Measurements from ENCODE around the gene ZNF784. TPM values are rescaled to one million over a fixed set of nuclear protein-coding genes. Genes with fewer than 3 reads are reported as not detected.

Gene ZNF784
- total and polyA plus RNA-seq, 2 of the 13 experiments (the other 11 are each of a cell fraction or from before 2014, with no cell fraction given), result 4.1 to 4.2 TPM

- peak; percentile 38; the same call in 1 of the 2 replicates for TF ChIP-seq PAXIP1 (CRISPR knock-in tag; conservative IDR thresholded peaks at IDR 0.05)
- TF ChIP-seq RFXAP (CRISPR knock-in tag; IDR thresholded peaks at IDR 0.05; ENCODE audit: borderline replicate concordance), result 0 out of 2 replicates have a peak, but pooled peaks have one; percentile 64
- TF ChIP-seq MAF1 (CRISPR knock-in tag; IDR thresholded peaks at IDR 0.05; ENCODE audit: borderline replicate concordance), result no peak
- no peak for TF ChIP-seq ZNF224 (CRISPR knock-in tag; IDR thresholded peaks at IDR 0.05)
- TF ChIP-seq CHCHD3 (CRISPR knock-in tag; IDR thresholded peaks at IDR 0.05), result no peak
- 0 out of 2 replicates have a peak, but pooled peaks have one; percentile 71 for TF ChIP-seq PCBP1 (IDR thresholded peaks at IDR 0.05; ENCODE audit: borderline replicate concordance, low read depth, low read length)
- no peak for TF ChIP-seq AHDC1 (CRISPR knock-in tag; IDR thresholded peaks at IDR 0.05; ENCODE audit: borderline replicate concordance)
- TF ChIP-seq ZNF331 (CRISPR knock-in tag; IDR thresholded peaks at IDR 0.05), result peak; percentile 12; the same call in 1 of the 2 replicates
- no peak for TF ChIP-seq MATR3 (CRISPR knock-in tag; IDR thresholded peaks at IDR 0.05)
- no peak for TF ChIP-seq SRSF1 (optimal IDR thresholded peaks at IDR 0.05; ENCODE audit: low read depth, low read length)
- no peak for TF ChIP-seq FOXM1 (CRISPR knock-in tag; IDR thresholded peaks at IDR 0.05)
- peak; percentile 38; the same call in 1 of the 2 replicates for TF ChIP-seq SALL1 (CRISPR knock-in tag; IDR thresholded peaks at IDR 0.05)
- TF ChIP-seq ZBTB46 (CRISPR knock-in tag; IDR thresholded peaks at IDR 0.05; ENCODE audit: borderline replicate concordance), result no peak
- peak; percentile 90 for TF ChIP-seq CHD2 (IDR thresholded peaks at IDR 0.05; ENCODE audit: low read depth, low read length)
- TF ChIP-seq TGIF2 (CRISPR knock-in tag; IDR thresholded peaks at IDR 0.05), result peak; percentile 54; the same call in 1 of the 2 replicates
- no peak for TF ChIP-seq ZNF431 (CRISPR knock-in tag; IDR thresholded peaks at IDR 0.05; ENCODE audit: borderline replicate concordance, low read depth)
- peak; percentile 31; the same call in 1 of the 2 replicates for TF ChIP-seq HOXA3 (CRISPR knock-in tag; IDR thresholded peaks at IDR 0.05)
- no peak for TF ChIP-seq CCDC6 (CRISPR knock-in tag; IDR thresholded peaks at IDR 0.05)
These were observed 37.2 kb downstream of the ZNF784 start (continued) for GRCh38 chr19:55586976-55587668.

Measured in HepG2 (cell line).